Activated CD8-positive, alpha-beta T cell treated with anti-CD3 and anti-CD28 coated beads for 36 hours (primary cell): ENCODE data around the gene MTA3. TPM values are rescaled to one million over a fixed set of nuclear protein-coding genes. Genes with fewer than 3 reads are reported as not detected.
A peak's percentile ranks its signal among the peaks of the same experiment; 100 is the strongest.

Experiments
- ATAC-seq: fragments of 200-7000 bp; cut with Tn5 transposase; one replicate; pipeline ENCODE4 v1.10.0; 2021; ENCODE audit warnings: mild to moderate bottlenecking, moderate library complexity
- CTCF ChIA-PET: fragments of 350-600 bp; sonication (Branson Sonifier 250); formaldehyde crosslinking; loops from one replicate; lab custom pipeline; 2021; ENCODE audit warnings: antibody characterized with exemption; lab: Charles Lee
- POLR2A ChIA-PET: fragments of 350-600 bp; sonication (Branson Sonifier 250); formaldehyde crosslinking; loops from one replicate; lab custom pipeline; 2021; ENCODE audit warnings: antibody characterized with exemption; lab: Charles Lee
- DNase-seq: peaks from one replicate; pipeline ENCODE4 v3.0.0-alpha.2; 2020
- H3K27ac Mint-ChIP-seq: one replicate; pipeline ENCODE4 v1.8.0; 2021; ENCODE audit warnings: mild to moderate bottlenecking, mixed read lengths
- H3K27me3 Mint-ChIP-seq: one replicate; pipeline ENCODE4 v1.8.0; 2021; ENCODE audit warnings: mixed read lengths
- H3K36me3 Mint-ChIP-seq: one replicate; pipeline ENCODE4 v1.8.0; 2021; ENCODE audit warnings: low read depth, mixed read lengths
- H3K4me1 Mint-ChIP-seq: one replicate; pipeline ENCODE4 v1.8.0; 2021; ENCODE audit warnings: low read depth, mixed read lengths
- H3K4me3 Mint-ChIP-seq: one replicate; pipeline ENCODE4 v1.8.0; 2021; ENCODE audit warnings: mild to moderate bottlenecking, moderate library complexity, mixed read lengths
- H3K9me3 Mint-ChIP-seq: one replicate; pipeline ENCODE4 v1.8.0; 2021; ENCODE audit warnings: mixed read lengths
- CTCF ChIP-seq: fragments of 200-600 bp; IDR thresholded peaks from one replicate; pipeline ENCODE4 v1.8.0; 2022; ENCODE audit warnings: antibody characterized with exemption, mild to moderate bottlenecking
- intact Hi-C: fragments of 100-400 bp; cut with micrococcal nuclease; formaldehyde crosslinking; loops from one replicate; pipeline ENCODE4 v1.10.0; 2022
- total RNA-seq, 2 experiments: library from RNA; stranded (reverse); gene quantifications; one replicate each; pipeline ENCODE4 v1.2.3, GENCODE V29; 2021

MTA3 gene
- total RNA-seq, 2 experiments from 2014 or later = 32.6 to 35.9 TPM

GRCh38 chr2:42651057-42651456 lies 82.6 kb downstream of the MTA3 start:
- ChIA-PET CTCF (interaction anchor here (3.3 kb wide), 1 partner anchor 12 kb away, joined by 15 read pairs; no protein-coding TSS in a partner anchor), POLR2A (interaction anchor here (0.5 to 1.1 kb wide), 3 partner anchors 137 to 188 kb away, joined by 3 to 5 read pairs (median 4); no protein-coding TSS in a partner anchor)
- no peak for TF ChIP-seq CTCF
- no peak overlapping the region for H3K4me3 Mint-ChIP-seq
- H3K27ac Mint-ChIP-seq = peak overlapping the region; percentile 85
- ATAC-seq (no peak), DNase-seq (no peak)
- H3K27me3 Mint-ChIP-seq = no peaks in the 10 kb centered on the region
- peaks cover 2% of the 10 kb centered on the region for H3K9me3 Mint-ChIP-seq
- H3K4me1 Mint-ChIP-seq = peaks cover 56% of the 10 kb centered on the region
- peaks cover 12% of the 10 kb centered on the region for H3K36me3 Mint-ChIP-seq
- intact Hi-C loops = no loop called here

- DNase-seq (peak; percentile 63), ATAC-seq (peak; percentile 71)
- no peaks in the 10 kb centered on the region for H3K27me3 Mint-ChIP-seq
- peaks cover 53% of the 10 kb centered on the region for H3K4me1 Mint-ChIP-seq
- ChIA-PET CTCF (interaction anchor here (1.2 kb wide), 1 partner anchor 153 kb away, joined by 3 read pairs; no protein-coding TSS in a partner anchor), POLR2A (interaction anchor here (1.1 kb wide), 1 partner anchor 158 kb away, joined by 5 read pairs; no protein-coding TSS in a partner anchor)
- H3K27ac Mint-ChIP-seq = peak overlapping the region; percentile 85
- no peak for TF ChIP-seq CTCF
- H3K36me3 Mint-ChIP-seq = peaks cover 6% of the 10 kb centered on the region
- H3K4me3 Mint-ChIP-seq = peak overlapping the region; percentile 57
- intact Hi-C loops = no loop called here
- H3K9me3 Mint-ChIP-seq = no peaks in the 10 kb centered on the region
Observed at GRCh38 chr2:42652086-42652485, 83.7 kb downstream of the MTA3 start.

- Mint-ChIP-seq H3K4me1 (peaks cover 52% of the 10 kb centered on the region), H3K9me3 (no peaks in the 10 kb centered on the region), H3K36me3 (peaks cover 6% of the 10 kb centered on the region), H3K4me3 (no peak overlapping the region), H3K27ac (peak overlapping the region; percentile 74), H3K27me3 (no peaks in the 10 kb centered on the region)
- intact Hi-C loops = no loop called here
- no peak for TF ChIP-seq CTCF
- DNase-seq (no peak), ATAC-seq (no peak)
- ChIA-PET CTCF (interaction anchor here (0.9 to 2.9 kb wide), 2 partner anchors 10 to 15 kb away, joined by 3 to 30 read pairs; no protein-coding TSS in a partner anchor), POLR2A (no interaction called here)
Observed at GRCh38 chr2:42653039-42653438, 84.6 kb downstream of the MTA3 start.

GRCh38 chr2:42653908-42654445 lies 85.5 kb downstream of the MTA3 start:
- ChIA-PET POLR2A (no interaction called here), CTCF (interaction anchor here (0.7 to 2.9 kb wide), 5 partner anchors 9 to 267 kb away, joined by 3 to 30 read pairs (median 3); no protein-coding TSS in a partner anchor)
- no peak for DNase-seq
- peaks cover 46% of the 10 kb centered on the region for H3K4me1 Mint-ChIP-seq
- no peaks in the 10 kb centered on the region for H3K27me3 Mint-ChIP-seq
- H3K27ac Mint-ChIP-seq = peak overlapping the region; percentile 3
- TF ChIP-seq CTCF = no peak
- intact Hi-C loops = no loop called here
- no peak overlapping the region for H3K4me3 Mint-ChIP-seq
- H3K9me3 Mint-ChIP-seq = no peaks in the 10 kb centered on the region
- H3K36me3 Mint-ChIP-seq = peaks cover 9% of the 10 kb centered on the region
- no peak for ATAC-seq

- peaks cover 30% of the 10 kb centered on the region for H3K4me1 Mint-ChIP-seq
- no peaks in the 10 kb centered on the region for H3K9me3 Mint-ChIP-seq
- no peaks in the 10 kb centered on the region for H3K27me3 Mint-ChIP-seq
- TF ChIP-seq CTCF = no peak
- ATAC-seq (no peak), DNase-seq (no peak)
- ChIA-PET CTCF (interaction anchor here (1.1 to 1.2 kb wide), 2 partner anchors 145 to 165 kb away, joined by 3 read pairs; no protein-coding TSS in a partner anchor), POLR2A (no interaction called here)
- no peak overlapping the region for H3K27ac Mint-ChIP-seq
- peaks cover 6% of the 10 kb centered on the region for H3K36me3 Mint-ChIP-seq
- no peak overlapping the region for H3K4me3 Mint-ChIP-seq
- intact Hi-C loops = no loop called here
Observed at GRCh38 chr2:42658306-42658705, 89.9 kb downstream of the MTA3 start.
